ENCODE data around the gene ACTR3. TPM values are rescaled to one million over a fixed set of nuclear protein-coding genes. Genes with fewer than 3 reads are reported as not detected.

Gene ACTR3
- total and polyA plus RNA-seq, 9 donors, result 85.9 to 148 (median 116) TPM

- no peak overlapping the region for H3K4me3 ChIP-seq (ENCODE audit: low read length)
- no CpG with 5 or more reads among the region's 2 CpGs for WGBS (ENCODE audit: insufficient coverage)
- no peaks in the 10 kb centered on the region for H3K9me3 ChIP-seq (replicated peaks; ENCODE audit: control insufficient read depth, low read depth, low read length)
- peaks cover 4% of the 10 kb centered on the region for H3K36me3 ChIP-seq (ENCODE audit: control insufficient read depth, insufficient read depth, low read length)
- peaks cover 2% of the 10 kb centered on the region for H3K4me1 ChIP-seq (ENCODE audit: control insufficient read depth, insufficient read depth, low read length)
- no peaks in the 10 kb centered on the region for H3K27me3 ChIP-seq (ENCODE audit: control insufficient read depth, insufficient read depth, low read length)
- DNase-seq, result peak; percentile 53
- no peak overlapping the region for H3K27ac ChIP-seq (ENCODE audit: low read length)
Observed at GRCh38 chr2:113896791-113897190, 6.9 kb downstream of the ACTR3 start.

GRCh38 chr2:113898081-113898480 lies 8.2 kb downstream of the ACTR3 start:
- H3K4me3 ChIP-seq (ENCODE audit: low read length), result no peak overlapping the region
- no peaks in the 10 kb centered on the region for H3K9me3 ChIP-seq (replicated peaks; ENCODE audit: control insufficient read depth, low read depth, low read length)
- H3K4me1 ChIP-seq (ENCODE audit: control insufficient read depth, insufficient read depth, low read length), result no peaks in the 10 kb centered on the region
- peaks cover 4% of the 10 kb centered on the region for H3K36me3 ChIP-seq (ENCODE audit: control insufficient read depth, insufficient read depth, low read length)
- no peak overlapping the region for H3K27ac ChIP-seq (ENCODE audit: low read length)
- DNase-seq, result no peak
- H3K27me3 ChIP-seq (ENCODE audit: control insufficient read depth, insufficient read depth, low read length), result no peaks in the 10 kb centered on the region

GRCh38 chr2:113899166-113899565 lies 9.3 kb downstream of the ACTR3 start:
- DNase-seq, result no peak
- peaks cover 4% of the 10 kb centered on the region for H3K36me3 ChIP-seq (ENCODE audit: control insufficient read depth, insufficient read depth, low read length)
- H3K4me1 ChIP-seq (ENCODE audit: control insufficient read depth, insufficient read depth, low read length), result peaks cover 5% of the 10 kb centered on the region
- no peaks in the 10 kb centered on the region for H3K27me3 ChIP-seq (ENCODE audit: control insufficient read depth, insufficient read depth, low read length)
- H3K9me3 ChIP-seq (replicated peaks; ENCODE audit: control insufficient read depth, low read depth, low read length), result no peaks in the 10 kb centered on the region
- no peak overlapping the region for H3K4me3 ChIP-seq (ENCODE audit: low read length)
- no peak overlapping the region for H3K27ac ChIP-seq (ENCODE audit: low read length)

DNA sequence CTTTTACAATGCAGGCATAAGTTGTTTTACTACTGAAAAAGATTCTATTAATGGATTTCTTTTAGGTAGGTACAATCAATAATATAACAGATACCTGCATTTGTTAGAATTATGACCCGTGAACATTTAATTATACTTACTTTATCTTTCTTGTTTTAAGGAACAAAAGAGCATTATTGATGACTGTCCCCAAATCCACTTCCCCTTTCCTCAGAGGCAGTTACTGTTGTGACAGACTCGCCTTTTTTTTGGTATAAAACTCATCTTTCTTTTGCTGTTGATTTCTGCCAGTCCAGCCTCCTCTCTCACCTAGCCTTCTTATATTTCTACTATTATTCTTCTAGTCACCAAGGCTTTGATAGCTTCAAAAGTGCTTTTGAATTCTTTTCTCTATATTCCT lies 12.1 kb downstream of the ACTR3 start:
- H3K36me3 ChIP-seq (ENCODE audit: control insufficient read depth, insufficient read depth, low read length), result no peaks in the 10 kb centered on the region
- no peak overlapping the region for H3K4me3 ChIP-seq (ENCODE audit: low read length)
- peaks cover 5% of the 10 kb centered on the region for H3K4me1 ChIP-seq (ENCODE audit: control insufficient read depth, insufficient read depth, low read length)
- H3K27ac ChIP-seq (ENCODE audit: low read length), result no peak overlapping the region
- H3K9me3 ChIP-seq (replicated peaks; ENCODE audit: control insufficient read depth, low read depth, low read length), result no peaks in the 10 kb centered on the region
- no peaks in the 10 kb centered on the region for H3K27me3 ChIP-seq (ENCODE audit: control insufficient read depth, insufficient read depth, low read length)
- 80% methylated on average over 1 of the region's 2 CpGs for WGBS (ENCODE audit: insufficient coverage)
- peak; percentile 12 for DNase-seq

- peaks cover 5% of the 10 kb centered on the region for H3K4me1 ChIP-seq (ENCODE audit: control insufficient read depth, insufficient read depth, low read length)
- H3K9me3 ChIP-seq (replicated peaks; ENCODE audit: control insufficient read depth, low read depth, low read length), result no peaks in the 10 kb centered on the region
- WGBS (ENCODE audit: insufficient coverage), result no CpG with 5 or more reads among the region's 1 CpG
- no peaks in the 10 kb centered on the region for H3K27me3 ChIP-seq (ENCODE audit: control insufficient read depth, insufficient read depth, low read length)
- no peak overlapping the region for H3K4me3 ChIP-seq (ENCODE audit: low read length)
- no peak overlapping the region for H3K27ac ChIP-seq (ENCODE audit: low read length)
- DNase-seq, result no peak
- H3K36me3 ChIP-seq (ENCODE audit: control insufficient read depth, insufficient read depth, low read length), result no peaks in the 10 kb centered on the region
Observed at GRCh38 chr2:113905886-113906285, 16.0 kb downstream of the ACTR3 start.

DNA sequence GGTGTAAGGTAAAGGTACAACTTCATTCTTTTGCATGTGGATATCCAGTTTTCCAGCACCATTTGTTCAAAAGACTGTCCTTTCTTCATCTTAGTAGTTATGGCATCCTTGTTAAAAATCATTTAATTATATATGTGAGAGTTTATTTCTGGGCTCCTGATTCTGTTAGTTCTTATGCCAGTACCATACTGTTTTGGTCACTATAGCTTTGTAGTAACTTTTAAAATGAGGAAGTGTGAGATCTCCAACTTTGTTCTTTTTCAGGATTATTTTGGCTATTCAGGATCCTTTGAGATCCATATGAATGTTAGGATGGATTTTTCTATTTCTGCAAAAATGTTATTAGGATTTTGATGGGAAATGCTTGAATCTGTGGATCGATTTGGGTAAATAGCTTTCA lies 16.8 kb downstream of the ACTR3 start:
- H3K27ac ChIP-seq (ENCODE audit: low read length), result no peak overlapping the region
- no peak overlapping the region for H3K4me3 ChIP-seq (ENCODE audit: low read length)
- no CpG with 5 or more reads among the region's 1 CpG for WGBS (ENCODE audit: insufficient coverage)
- no peak for DNase-seq
- no peaks in the 10 kb centered on the region for H3K36me3 ChIP-seq (ENCODE audit: control insufficient read depth, insufficient read depth, low read length)
- peaks cover 5% of the 10 kb centered on the region for H3K4me1 ChIP-seq (ENCODE audit: control insufficient read depth, insufficient read depth, low read length)
- H3K9me3 ChIP-seq (replicated peaks; ENCODE audit: control insufficient read depth, low read depth, low read length), result no peaks in the 10 kb centered on the region
- H3K27me3 ChIP-seq (ENCODE audit: control insufficient read depth, insufficient read depth, low read length), result no peaks in the 10 kb centered on the region

DNA sequence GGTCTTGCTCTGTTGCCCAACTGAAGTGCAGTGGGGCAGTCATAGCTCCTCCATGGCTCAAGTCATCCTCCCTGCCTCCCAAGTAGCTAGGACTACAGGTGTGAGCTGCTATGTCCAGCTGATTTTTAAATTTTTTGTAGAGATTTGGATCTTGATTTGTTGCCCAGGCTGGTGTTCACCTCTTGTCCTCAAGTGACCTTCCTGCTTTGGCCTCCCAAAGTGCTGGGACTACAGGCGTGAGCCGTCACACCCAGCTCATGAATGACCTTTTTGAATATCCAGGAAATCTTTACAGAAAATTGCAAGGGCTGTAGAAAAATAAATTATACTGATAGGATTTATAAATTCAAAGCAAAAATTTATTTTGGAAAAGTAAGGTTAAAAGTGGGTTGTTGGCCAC lies 17.4 kb downstream of the ACTR3 start:
- DNase-seq, result no peak
- H3K36me3 ChIP-seq (ENCODE audit: control insufficient read depth, insufficient read depth, low read length), result no peaks in the 10 kb centered on the region
- no peak overlapping the region for H3K27ac ChIP-seq (ENCODE audit: low read length)
- no peak overlapping the region for H3K4me3 ChIP-seq (ENCODE audit: low read length)
- H3K27me3 ChIP-seq (ENCODE audit: control insufficient read depth, insufficient read depth, low read length), result no peaks in the 10 kb centered on the region
- WGBS (ENCODE audit: insufficient coverage), result no CpG with 5 or more reads among the region's 2 CpGs
- H3K4me1 ChIP-seq (ENCODE audit: control insufficient read depth, insufficient read depth, low read length), result peaks cover 5% of the 10 kb centered on the region
- no peaks in the 10 kb centered on the region for H3K9me3 ChIP-seq (replicated peaks; ENCODE audit: control insufficient read depth, low read depth, low read length)

DNA sequence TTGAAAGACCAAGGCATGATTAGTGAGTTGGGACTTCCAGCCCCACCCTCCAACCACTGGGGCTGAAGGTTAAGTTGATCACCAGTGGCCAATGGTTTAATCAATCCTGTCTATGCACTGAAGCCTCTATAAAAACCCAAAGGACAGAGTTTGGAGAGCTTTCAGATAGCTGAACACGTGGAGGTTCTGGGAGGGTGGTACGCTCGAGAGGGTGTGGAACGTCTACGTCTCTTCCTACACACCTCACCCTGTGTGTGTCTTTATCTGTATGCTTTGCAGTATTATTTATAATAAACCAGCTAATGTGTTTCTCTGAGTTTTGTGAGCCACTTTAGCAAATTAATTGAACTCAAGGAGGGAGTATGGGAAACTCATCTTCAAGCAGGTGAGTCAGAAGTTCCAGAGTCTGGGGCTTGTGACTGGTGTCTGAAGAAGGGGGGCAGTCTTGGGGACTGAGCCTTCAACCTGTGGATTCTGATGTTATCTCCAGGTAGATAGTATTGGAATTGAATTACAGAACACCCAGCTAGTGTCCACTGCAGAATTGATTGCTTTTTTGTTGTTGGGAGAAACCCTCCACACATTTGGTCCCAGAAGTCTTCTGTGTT lies 20.3 kb downstream of the ACTR3 start:
- no CpG with 5 or more reads among the region's 5 CpGs for WGBS (ENCODE audit: insufficient coverage)
- H3K27me3 ChIP-seq (ENCODE audit: control insufficient read depth, insufficient read depth, low read length), result no peaks in the 10 kb centered on the region
- H3K27ac ChIP-seq (ENCODE audit: low read length), result no peak overlapping the region
- DNase-seq, result no peak
- H3K4me3 ChIP-seq (ENCODE audit: low read length), result no peak overlapping the region
- no peaks in the 10 kb centered on the region for H3K4me1 ChIP-seq (ENCODE audit: control insufficient read depth, insufficient read depth, low read length)
- no peaks in the 10 kb centered on the region for H3K9me3 ChIP-seq (replicated peaks; ENCODE audit: control insufficient read depth, low read depth, low read length)
- no peaks in the 10 kb centered on the region for H3K36me3 ChIP-seq (ENCODE audit: control insufficient read depth, insufficient read depth, low read length)

DNA sequence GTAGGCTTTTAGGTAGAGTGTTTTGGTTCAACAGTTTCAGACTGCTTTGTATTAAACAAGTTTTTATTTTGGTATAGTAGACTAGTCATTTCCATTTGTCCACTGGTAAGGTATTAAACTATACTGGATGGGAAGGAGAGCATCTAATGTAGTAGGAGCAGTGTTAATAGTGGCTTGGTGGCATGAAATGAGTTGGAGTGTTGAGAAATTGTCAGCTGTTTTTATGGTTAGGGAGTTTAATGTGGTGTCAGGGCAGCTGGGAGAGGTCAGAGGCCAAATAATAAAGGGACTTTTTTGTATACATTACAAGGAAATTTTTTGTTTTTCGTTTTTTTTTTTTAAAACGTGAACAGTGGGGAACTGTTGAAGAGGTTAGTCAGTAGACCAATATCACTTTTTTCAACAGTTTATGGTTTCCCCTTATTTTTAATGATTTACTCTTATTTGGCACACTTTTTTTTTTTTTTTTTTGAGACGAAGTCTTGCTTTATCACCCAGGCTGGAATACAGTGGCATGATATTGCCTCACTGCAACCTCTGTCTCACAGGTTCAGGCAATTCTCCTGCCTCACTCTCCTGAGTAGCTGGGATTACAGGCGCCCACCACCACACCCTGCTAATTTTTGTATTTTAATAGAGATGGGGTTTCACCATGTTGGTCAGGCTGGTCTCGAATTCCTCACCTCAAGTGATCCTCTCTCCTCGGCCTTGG lies 21.2 kb downstream of the ACTR3 start:
- no peaks in the 10 kb centered on the region for H3K27me3 ChIP-seq (ENCODE audit: control insufficient read depth, insufficient read depth, low read length)
- no CpG with 5 or more reads among the region's 6 CpGs for whole genome bisulfite sequencing (ENCODE audit: insufficient coverage)
- no peaks in the 10 kb centered on the region for H3K36me3 ChIP-seq (ENCODE audit: control insufficient read depth, insufficient read depth, low read length)
- H3K4me1 ChIP-seq (ENCODE audit: control insufficient read depth, insufficient read depth, low read length), result no peaks in the 10 kb centered on the region
- no peaks in the 10 kb centered on the region for H3K9me3 ChIP-seq (replicated peaks; ENCODE audit: control insufficient read depth, low read depth, low read length)
- no peak for DNase-seq
- no peak overlapping the region for H3K27ac ChIP-seq (ENCODE audit: low read length)
- no peak overlapping the region for H3K4me3 ChIP-seq (ENCODE audit: low read length)

- DNase-seq, result no peak
- Histone ChIP-seq H3K27ac (ENCODE audit: low read length) (no peak overlapping the region), H3K4me1 (ENCODE audit: control insufficient read depth, insufficient read depth, low read length) (no peaks in the 10 kb centered on the region), H3K36me3 (ENCODE audit: control insufficient read depth, insufficient read depth, low read length) (peaks cover 8% of the 10 kb centered on the region), H3K27me3 (ENCODE audit: control insufficient read depth, insufficient read depth, low read length) (no peaks in the 10 kb centered on the region), H3K9me3 (replicated peaks; ENCODE audit: control insufficient read depth, low read depth, low read length) (no peaks in the 10 kb centered on the region), H3K4me3 (ENCODE audit: low read length) (no peak overlapping the region)
- WGBS (ENCODE audit: insufficient coverage), result 86% methylated on average over 5 of the region's 10 CpGs
Observed at GRCh38 chr2:113915082-113915819, 25.4 kb downstream of the ACTR3 start.
